Esophagus muscularis mucosa (tissue), 4 donors: ENCODE data around the gene SPATA31A1.
"Not testable (repeated sequence)": the region's sequence is repeated elsewhere in the genome, so short reads cannot be mapped to it uniquely, and the experiment has no call there.

ENCODE experiments used
- EP300 ChIP-seq: sonication (generic); formaldehyde crosslinking; IDR thresholded peaks from one replicate; pipeline ENCODE4 v1.6.1; 2017; ENCODE audit warnings: antibody characterized with exemption
- POLR2A ChIP-seq: fragments of 450-650 bp; IDR thresholded peaks from one replicate; pipeline ENCODE4 v1.6.1; 2017; ENCODE audit warnings: antibody characterized with exemption, moderate library complexity, mild to moderate bottlenecking, low read depth
- POLR2AphosphoS5 ChIP-seq, 2 donors: sonication (generic); formaldehyde crosslinking; IDR thresholded peaks; one replicate each; pipeline ENCODE4 v1.6.1; 2017; ENCODE audit warnings: antibody characterized with exemption in 2 of 2
- TF ChIP-seq, protein P1 (sequence below), 3 experiments: fragments of 200-600 bp in 2 of 3; fragments of 450-650 bp in 1 of 3; sonication (generic) in 2 of 3; IDR thresholded peaks; one replicate each; pipeline ENCODE4 v1.5.1; 2017 to 2019; ENCODE audit warnings: antibody characterized with exemption in 3 of 3, mild to moderate bottlenecking in 2 of 3, moderate library complexity in 1 of 3

DNA sequence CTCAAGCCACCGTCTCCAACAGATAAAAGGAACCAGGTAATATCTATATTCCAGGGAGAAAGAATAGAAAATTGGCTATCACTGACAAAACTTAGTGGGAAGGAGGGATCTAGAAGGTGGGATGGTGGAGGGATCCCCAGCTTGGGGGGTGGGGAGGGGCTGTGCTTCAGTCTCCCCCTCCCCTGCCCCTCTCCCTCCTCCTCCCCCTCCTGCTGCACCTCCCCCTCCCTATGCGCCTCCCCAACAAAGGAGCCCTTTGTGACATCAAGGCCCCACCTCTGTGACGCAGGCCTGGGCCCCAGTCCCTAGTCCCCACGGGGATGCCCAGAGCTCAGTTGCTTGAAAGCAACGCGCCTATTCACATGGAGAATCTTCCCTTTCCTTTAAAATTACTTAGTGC lies at the start of gene SPATA31A1:
- TF ChIP-seq, protein P1, sequence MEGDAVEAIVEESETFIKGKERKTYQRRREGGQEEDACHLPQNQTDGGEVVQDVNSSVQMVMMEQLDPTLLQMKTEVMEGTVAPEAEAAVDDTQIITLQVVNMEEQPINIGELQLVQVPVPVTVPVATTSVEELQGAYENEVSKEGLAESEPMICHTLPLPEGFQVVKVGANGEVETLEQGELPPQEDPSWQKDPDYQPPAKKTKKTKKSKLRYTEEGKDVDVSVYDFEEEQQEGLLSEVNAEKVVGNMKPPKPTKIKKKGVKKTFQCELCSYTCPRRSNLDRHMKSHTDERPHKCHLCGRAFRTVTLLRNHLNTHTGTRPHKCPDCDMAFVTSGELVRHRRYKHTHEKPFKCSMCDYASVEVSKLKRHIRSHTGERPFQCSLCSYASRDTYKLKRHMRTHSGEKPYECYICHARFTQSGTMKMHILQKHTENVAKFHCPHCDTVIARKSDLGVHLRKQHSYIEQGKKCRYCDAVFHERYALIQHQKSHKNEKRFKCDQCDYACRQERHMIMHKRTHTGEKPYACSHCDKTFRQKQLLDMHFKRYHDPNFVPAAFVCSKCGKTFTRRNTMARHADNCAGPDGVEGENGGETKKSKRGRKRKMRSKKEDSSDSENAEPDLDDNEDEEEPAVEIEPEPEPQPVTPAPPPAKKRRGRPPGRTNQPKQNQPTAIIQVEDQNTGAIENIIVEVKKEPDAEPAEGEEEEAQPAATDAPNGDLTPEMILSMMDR (IDR thresholded peaks at IDR 0.05) = not testable (repeated sequence)
- TF ChIP-seq POLR2A; POLR2AphosphoS5 (IDR thresholded peaks at IDR 0.05); EP300: not testable (repeated sequence)
